ENCODE results near the gene PFKL.

DNA sequence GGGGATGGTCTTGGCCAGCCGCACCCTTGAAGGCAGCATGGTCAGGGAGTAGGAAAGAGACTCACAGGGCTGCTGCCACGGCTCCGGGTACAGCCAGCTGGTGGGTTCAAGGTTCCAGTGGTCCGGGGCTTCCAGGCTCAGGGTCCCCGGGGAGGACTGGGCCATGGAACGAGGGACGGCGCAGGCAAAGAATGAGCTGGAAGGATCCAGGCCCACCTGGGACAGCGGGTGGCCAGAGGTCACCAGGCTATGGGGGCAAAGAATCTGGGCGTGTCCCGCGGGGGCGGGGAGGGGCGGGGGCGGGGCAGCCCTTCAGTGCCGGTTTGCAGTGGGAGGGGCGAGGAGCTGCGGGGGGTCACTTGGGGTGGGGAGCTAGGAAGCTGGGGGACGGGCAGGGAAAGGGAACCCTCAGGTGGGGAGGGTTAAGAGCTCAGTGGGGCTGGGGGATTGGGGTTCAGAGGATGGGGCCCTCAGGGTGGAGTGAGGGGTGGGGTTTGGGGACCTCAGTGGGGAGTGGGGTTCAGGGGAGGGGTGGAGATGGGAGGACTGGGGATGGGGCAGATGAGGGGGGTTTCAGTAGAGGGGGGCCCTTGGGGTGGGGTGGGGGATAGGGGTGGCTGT, 38.1 kb upstream of the PFKL start, which contains the start of gene DNMT3L:
- no peak for TF ChIP-seq POLR2AphosphoS5 (IDR thresholded peaks at IDR 0.05; ENCODE audit: borderline replicate concordance, low read depth, low read length)
- TF ChIP-seq EZH2 (IDR thresholded peaks at IDR 0.05) = no peak
